Measurements from ENCODE around the gene RFESD. TPM values are rescaled to one million over a fixed set of nuclear protein-coding genes. Genes with fewer than 3 reads are reported as not detected.
"Not testable (repeated sequence)": the region's sequence is repeated elsewhere in the genome, so short reads cannot be mapped to it uniquely, and the experiment has no call there.

The RFESD gene
- total and polyA plus RNA-seq, 4 donors = 1.1 to 98.0 (median 1.4) TPM

DNA sequence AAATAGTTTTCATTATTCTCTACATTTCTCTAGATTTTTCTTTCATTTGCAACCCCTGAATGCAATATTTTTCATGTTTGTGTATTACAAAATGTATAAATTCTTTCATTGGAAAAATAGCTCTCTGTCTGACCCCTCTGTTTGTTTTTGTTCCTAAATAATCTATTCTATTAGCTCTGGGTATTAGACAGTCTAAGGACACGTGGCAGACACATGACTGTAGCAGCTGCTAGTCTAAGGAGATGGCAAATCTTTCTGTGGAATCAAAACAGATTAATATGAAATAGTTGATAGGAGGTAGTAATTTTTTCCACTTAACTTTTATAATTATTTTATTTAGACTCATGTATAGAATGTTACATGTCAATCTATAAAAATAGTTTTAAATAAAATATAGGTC is 57.6 kb downstream of the RFESD start (continued):
- TF ChIP-seq, protein P1, sequence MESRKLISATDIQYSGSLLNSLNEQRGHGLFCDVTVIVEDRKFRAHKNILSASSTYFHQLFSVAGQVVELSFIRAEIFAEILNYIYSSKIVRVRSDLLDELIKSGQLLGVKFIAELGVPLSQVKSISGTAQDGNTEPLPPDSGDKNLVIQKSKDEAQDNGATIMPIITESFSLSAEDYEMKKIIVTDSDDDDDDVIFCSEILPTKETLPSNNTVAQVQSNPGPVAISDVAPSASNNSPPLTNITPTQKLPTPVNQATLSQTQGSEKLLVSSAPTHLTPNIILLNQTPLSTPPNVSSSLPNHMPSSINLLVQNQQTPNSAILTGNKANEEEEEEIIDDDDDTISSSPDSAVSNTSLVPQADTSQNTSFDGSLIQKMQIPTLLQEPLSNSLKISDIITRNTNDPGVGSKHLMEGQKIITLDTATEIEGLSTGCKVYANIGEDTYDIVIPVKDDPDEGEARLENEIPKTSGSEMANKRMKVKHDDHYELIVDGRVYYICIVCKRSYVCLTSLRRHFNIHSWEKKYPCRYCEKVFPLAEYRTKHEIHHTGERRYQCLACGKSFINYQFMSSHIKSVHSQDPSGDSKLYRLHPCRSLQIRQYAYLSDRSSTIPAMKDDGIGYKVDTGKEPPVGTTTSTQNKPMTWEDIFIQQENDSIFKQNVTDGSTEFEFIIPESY (IDR thresholded peaks at IDR 0.05) = no peak
- TF ChIP-seq NR2F2 (IDR thresholded peaks at IDR 0.05) = no peak
- no peak for TF ChIP-seq JUND (IDR thresholded peaks at IDR 0.05)
- no peak for TF ChIP-seq FOXA2 (IDR thresholded peaks at IDR 0.05)
- TF ChIP-seq EGR1 (IDR thresholded peaks at IDR 0.05; ENCODE audit: low read depth in 2 of 2) = no peak

DNA sequence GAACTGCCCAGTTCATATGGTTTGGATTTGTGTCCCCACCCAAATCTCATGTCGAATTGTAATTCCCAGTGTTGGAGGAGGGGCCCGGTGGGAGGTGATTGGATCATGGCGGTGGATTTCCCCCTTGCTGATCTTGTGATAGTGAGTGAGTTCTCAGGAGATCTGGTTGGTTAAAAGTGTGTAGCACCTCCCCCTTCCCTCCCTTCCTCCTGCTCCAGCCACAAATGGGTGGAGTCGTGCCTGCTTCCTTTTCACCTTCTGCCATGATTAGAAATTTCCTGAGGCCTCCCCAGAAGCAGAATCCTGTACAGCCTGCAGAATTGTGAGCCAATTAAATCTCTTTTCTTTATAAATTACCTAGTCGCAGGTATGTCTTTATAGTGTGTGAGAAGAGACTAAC is 59.6 kb downstream of the RFESD start:
- WGBS = 91% methylated on average over 5 of the region's 5 CpGs
- H3K4me1 ChIP-seq (ENCODE audit: control insufficient read depth in 4 of 4, insufficient read depth in 4 of 4, low read length in 3 of 4); H3K9me3 ChIP-seq (ENCODE audit: control insufficient read depth in 4 of 4, low read length in 3 of 4); H3K9ac ChIP-seq (ENCODE audit: low read depth in 1 of 2, low read length in 2 of 2); DNase-seq (ENCODE audit: low spot score); H3K4me3 ChIP-seq (ENCODE audit: low read depth in 1 of 3, low read length in 3 of 3); H3K27me3 ChIP-seq (ENCODE audit: control insufficient read depth in 4 of 4, insufficient read depth in 4 of 4, low read length in 3 of 4); H3K27ac ChIP-seq (ENCODE audit: low read depth in 1 of 2, low read length in 2 of 2); H3K36me3 ChIP-seq (ENCODE audit: control insufficient read depth in 4 of 4, insufficient read depth in 3 of 4, low read depth in 1 of 4, low read length in 3 of 4): not testable (repeated sequence)

DNA sequence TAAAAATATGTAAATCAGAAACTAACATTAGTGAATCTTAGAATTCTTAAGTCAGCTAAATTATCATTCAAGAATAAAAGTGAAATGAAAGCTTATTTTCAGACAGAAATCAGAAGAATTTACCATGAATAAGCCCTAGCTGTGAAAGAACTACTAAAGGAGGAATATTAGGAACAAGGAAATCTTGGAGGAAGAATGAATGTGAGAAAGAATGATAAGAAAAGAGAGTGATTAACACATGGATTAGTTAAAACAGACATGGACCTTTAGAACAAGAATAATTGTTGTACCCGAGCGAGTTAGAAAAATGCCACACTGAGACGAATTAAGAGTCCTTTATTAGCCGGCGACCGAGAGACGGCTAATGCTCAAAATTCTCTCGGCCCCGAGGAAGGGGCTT is 60.5 kb downstream of the RFESD start:
- no peak for TF ChIP-seq FOXA1 (IDR thresholded peaks at IDR 0.05)
- no peak for TF ChIP-seq HNF4A (conservative IDR thresholded peaks at IDR 0.05)
- TF ChIP-seq YY1 (IDR thresholded peaks at IDR 0.05) = no peak
- TF ChIP-seq, protein P1 (IDR thresholded peaks at IDR 0.05) = no peak
- TF ChIP-seq SP1 (IDR thresholded peaks at IDR 0.05) = no peak
- TF ChIP-seq RXRA (IDR thresholded peaks at IDR 0.05) = no peak
- TF ChIP-seq TAF1 (conservative IDR thresholded peaks at IDR 0.05) = no peak
- TF ChIP-seq, protein P2, sequence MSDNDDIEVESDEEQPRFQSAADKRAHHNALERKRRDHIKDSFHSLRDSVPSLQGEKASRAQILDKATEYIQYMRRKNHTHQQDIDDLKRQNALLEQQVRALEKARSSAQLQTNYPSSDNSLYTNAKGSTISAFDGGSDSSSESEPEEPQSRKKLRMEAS (IDR thresholded peaks at IDR 0.05) = no peak
- TF ChIP-seq GABPA (IDR thresholded peaks at IDR 0.05 in 1 of 2, conservative IDR thresholded peaks at IDR 0.05 in 1 of 2) = no peak
- TF ChIP-seq, protein P3, sequence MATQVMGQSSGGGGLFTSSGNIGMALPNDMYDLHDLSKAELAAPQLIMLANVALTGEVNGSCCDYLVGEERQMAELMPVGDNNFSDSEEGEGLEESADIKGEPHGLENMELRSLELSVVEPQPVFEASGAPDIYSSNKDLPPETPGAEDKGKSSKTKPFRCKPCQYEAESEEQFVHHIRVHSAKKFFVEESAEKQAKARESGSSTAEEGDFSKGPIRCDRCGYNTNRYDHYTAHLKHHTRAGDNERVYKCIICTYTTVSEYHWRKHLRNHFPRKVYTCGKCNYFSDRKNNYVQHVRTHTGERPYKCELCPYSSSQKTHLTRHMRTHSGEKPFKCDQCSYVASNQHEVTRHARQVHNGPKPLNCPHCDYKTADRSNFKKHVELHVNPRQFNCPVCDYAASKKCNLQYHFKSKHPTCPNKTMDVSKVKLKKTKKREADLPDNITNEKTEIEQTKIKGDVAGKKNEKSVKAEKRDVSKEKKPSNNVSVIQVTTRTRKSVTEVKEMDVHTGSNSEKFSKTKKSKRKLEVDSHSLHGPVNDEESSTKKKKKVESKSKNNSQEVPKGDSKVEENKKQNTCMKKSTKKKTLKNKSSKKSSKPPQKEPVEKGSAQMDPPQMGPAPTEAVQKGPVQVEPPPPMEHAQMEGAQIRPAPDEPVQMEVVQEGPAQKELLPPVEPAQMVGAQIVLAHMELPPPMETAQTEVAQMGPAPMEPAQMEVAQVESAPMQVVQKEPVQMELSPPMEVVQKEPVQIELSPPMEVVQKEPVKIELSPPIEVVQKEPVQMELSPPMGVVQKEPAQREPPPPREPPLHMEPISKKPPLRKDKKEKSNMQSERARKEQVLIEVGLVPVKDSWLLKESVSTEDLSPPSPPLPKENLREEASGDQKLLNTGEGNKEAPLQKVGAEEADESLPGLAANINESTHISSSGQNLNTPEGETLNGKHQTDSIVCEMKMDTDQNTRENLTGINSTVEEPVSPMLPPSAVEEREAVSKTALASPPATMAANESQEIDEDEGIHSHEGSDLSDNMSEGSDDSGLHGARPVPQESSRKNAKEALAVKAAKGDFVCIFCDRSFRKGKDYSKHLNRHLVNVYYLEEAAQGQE (IDR thresholded peaks at IDR 0.05) = no peak
- TF ChIP-seq, protein P4, sequence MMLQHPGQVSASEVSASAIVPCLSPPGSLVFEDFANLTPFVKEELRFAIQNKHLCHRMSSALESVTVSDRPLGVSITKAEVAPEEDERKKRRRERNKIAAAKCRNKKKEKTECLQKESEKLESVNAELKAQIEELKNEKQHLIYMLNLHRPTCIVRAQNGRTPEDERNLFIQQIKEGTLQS (IDR thresholded peaks at IDR 0.05) = no peak
- TF ChIP-seq JUND (IDR thresholded peaks at IDR 0.05) = no peak
- TF ChIP-seq RAD21 (IDR thresholded peaks at IDR 0.05) = no peak
- TF ChIP-seq, protein P5, sequence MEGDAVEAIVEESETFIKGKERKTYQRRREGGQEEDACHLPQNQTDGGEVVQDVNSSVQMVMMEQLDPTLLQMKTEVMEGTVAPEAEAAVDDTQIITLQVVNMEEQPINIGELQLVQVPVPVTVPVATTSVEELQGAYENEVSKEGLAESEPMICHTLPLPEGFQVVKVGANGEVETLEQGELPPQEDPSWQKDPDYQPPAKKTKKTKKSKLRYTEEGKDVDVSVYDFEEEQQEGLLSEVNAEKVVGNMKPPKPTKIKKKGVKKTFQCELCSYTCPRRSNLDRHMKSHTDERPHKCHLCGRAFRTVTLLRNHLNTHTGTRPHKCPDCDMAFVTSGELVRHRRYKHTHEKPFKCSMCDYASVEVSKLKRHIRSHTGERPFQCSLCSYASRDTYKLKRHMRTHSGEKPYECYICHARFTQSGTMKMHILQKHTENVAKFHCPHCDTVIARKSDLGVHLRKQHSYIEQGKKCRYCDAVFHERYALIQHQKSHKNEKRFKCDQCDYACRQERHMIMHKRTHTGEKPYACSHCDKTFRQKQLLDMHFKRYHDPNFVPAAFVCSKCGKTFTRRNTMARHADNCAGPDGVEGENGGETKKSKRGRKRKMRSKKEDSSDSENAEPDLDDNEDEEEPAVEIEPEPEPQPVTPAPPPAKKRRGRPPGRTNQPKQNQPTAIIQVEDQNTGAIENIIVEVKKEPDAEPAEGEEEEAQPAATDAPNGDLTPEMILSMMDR (IDR thresholded peaks at IDR 0.05; ENCODE audit: low read depth, low read length, missing input control) = no peak
- no peak for TF ChIP-seq EGR1 (IDR thresholded peaks at IDR 0.05; ENCODE audit: low read depth in 2 of 2)
- no peak for TF ChIP-seq FOXA2 (IDR thresholded peaks at IDR 0.05)
- no peak for TF ChIP-seq HNF4G (IDR thresholded peaks at IDR 0.05)
- no peak for TF ChIP-seq NR2F2 (IDR thresholded peaks at IDR 0.05)
- 94% methylated on average over 9 of the region's 9 CpGs for WGBS

More for the DNA sequence above, 60.5 kb downstream of the RFESD start:
- H3K4me1 ChIP-seq (ENCODE audit: control insufficient read depth in 4 of 4, insufficient read depth in 4 of 4, low read length in 3 of 4) = peaks cover 0 to 5% (median 2%) of the 10 kb centered on the region in 4 donors
- H3K27ac ChIP-seq (ENCODE audit: low read depth in 1 of 2, low read length in 2 of 2) = no peak overlapping the region
- no peaks in the 10 kb centered on the region for H3K9me3 ChIP-seq (ENCODE audit: control insufficient read depth in 4 of 4, low read length in 3 of 4)
- no peak overlapping the region for H3K4me3 ChIP-seq (ENCODE audit: low read depth in 1 of 3, low read length in 3 of 3)
- no peaks in the 10 kb centered on the region for H3K27me3 ChIP-seq (ENCODE audit: control insufficient read depth in 4 of 4, insufficient read depth in 4 of 4, low read length in 3 of 4)
- DNase-seq (ENCODE audit: low spot score) = no peak
- no peak overlapping the region for H3K9ac ChIP-seq (ENCODE audit: low read depth in 1 of 2, low read length in 2 of 2)
- no peaks in the 10 kb centered on the region for H3K36me3 ChIP-seq (ENCODE audit: control insufficient read depth in 4 of 4, insufficient read depth in 3 of 4, low read depth in 1 of 4, low read length in 3 of 4)

Measured in liver (tissue), 9 donors.